Endodermal cell (in vitro differentiated cells): ENCODE results near the gene DNAJC5. TPM values are rescaled to one million over a fixed set of nuclear protein-coding genes. Genes with fewer than 3 reads are reported as not detected.

Experiments
- DNase-seq: peaks from one replicate; pipeline ENCODE4 v3.0.0-alpha.2; 2017
- H3K27ac ChIP-seq: 2 replicates; pipeline ENCODE4 v1.5.1; 2013; ENCODE audit warnings: mild to moderate bottlenecking, low read depth, low read length, moderate library complexity
- H3K27me3 ChIP-seq: 2 replicates; pipeline ENCODE4 v1.6.1; 2013; ENCODE audit warnings: mild to moderate bottlenecking, low read length, moderate library complexity; ENCODE audit not compliant: insufficient read depth, control insufficient read depth, poor library complexity, severe bottlenecking
- H3K36me3 ChIP-seq: 2 replicates; pipeline ENCODE4 v1.7.0; 2013; ENCODE audit warnings: mild to moderate bottlenecking, low read length, moderate library complexity; ENCODE audit not compliant: control insufficient read depth, insufficient read depth
- H3K4me1 ChIP-seq: one replicate; pipeline ENCODE4 v1.7.0; 2013; ENCODE audit warnings: low read length; ENCODE audit not compliant: control insufficient read depth, insufficient read depth
- H3K4me3 ChIP-seq: 2 replicates; pipeline ENCODE4 v1.5.1; 2013; ENCODE audit warnings: mild to moderate bottlenecking, low read length, moderate library complexity
- H3K9ac ChIP-seq: 2 replicates; pipeline ENCODE4 v1.6.1; 2013; ENCODE audit warnings: mild to moderate bottlenecking, low read length, moderate library complexity; ENCODE audit not compliant: poor library complexity, severe bottlenecking; ENCODE audit errors: extremely low read depth
- H3K9me3 ChIP-seq: 2 replicates; pipeline ENCODE4 v1.6.1; 2013; ENCODE audit warnings: mild to moderate bottlenecking, low read length, moderate library complexity; ENCODE audit not compliant: control insufficient read depth
- H3K27ac Mint-ChIP-seq: 2 replicates; pipeline ENCODE4 v1.8.0; 2020; ENCODE audit warnings: mixed read lengths
- H3K27me3 Mint-ChIP-seq: 2 replicates; pipeline ENCODE4 v1.8.0; 2021; ENCODE audit warnings: mild to moderate bottlenecking, mixed read lengths; ENCODE audit not compliant: insufficient read depth
- H3K36me3 Mint-ChIP-seq: 2 replicates; pipeline ENCODE4 v1.8.0; 2020; ENCODE audit warnings: low read depth, mixed read lengths
- H3K4me1 Mint-ChIP-seq: 2 replicates; pipeline ENCODE4 v1.8.0; 2020; ENCODE audit warnings: mixed read lengths
- H3K4me3 Mint-ChIP-seq: 2 replicates; pipeline ENCODE4 v1.8.0; 2020; ENCODE audit warnings: mild to moderate bottlenecking, moderate library complexity, mixed read lengths
- H3K9me3 Mint-ChIP-seq: 2 replicates; pipeline ENCODE4 v1.8.0; 2020; ENCODE audit warnings: mild to moderate bottlenecking, mixed read lengths
- WGBS, 2 experiments: methylation state at CpG; one replicate each; pipeline versions ENCODE4 v1.1.5 to v1.1.7; 2013; ENCODE audit warnings: missing lambda C conversion rate in 2 of 2, mixed read lengths in 1 of 2; ENCODE audit not compliant: insufficient coverage in 1 of 2, insufficient read length in 1 of 2; 5-methylcytosine and 5-hydroxymethylcytosine counted together
- total RNA-seq, 2 donors: library from RNA; stranded (reverse); fragmentation: NEBNext Ultra II Directional in 1 of 2; extraction: Animal tissue kit (Norgen Biotek cat#: 25700) in 1 of 2; gene quantifications; 2 replicates in 1 of 2; 3 replicates in 1 of 2; pipeline ENCODE4 v1.2.1, GENCODE V29; 2021
- TF ChIP-seq, protein P1 (sequence below): fragments of 200-600 bp; sonication (generic); conservative IDR thresholded peaks from 2 replicates; pipeline ENCODE4 v1.5.0; 2021; ENCODE audit warnings: antibody characterized with exemption, mild to moderate bottlenecking

The DNAJC5 gene
- total RNA-seq, 2 donors from 2014 or later, result 25.8 to 26.8 TPM

DNA sequence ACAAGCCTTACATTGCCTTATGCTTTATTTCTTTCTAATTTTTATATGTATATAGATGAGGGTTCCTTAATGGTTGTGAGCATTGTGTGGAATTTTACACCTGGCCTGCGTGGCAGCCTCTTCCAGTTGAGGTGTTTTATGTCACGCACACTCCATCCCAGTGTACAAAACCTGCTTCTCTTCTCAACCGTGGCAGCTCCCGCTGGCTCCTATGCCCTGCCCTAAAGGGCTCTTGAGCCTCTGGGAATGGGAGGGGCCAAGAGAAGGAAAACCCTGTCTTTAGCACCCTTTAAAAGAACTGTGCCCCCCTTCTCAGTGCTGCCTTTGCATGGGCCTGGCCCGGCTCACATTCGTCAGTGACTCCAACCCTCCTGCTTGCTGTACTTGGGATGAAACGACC, 4.3 kb upstream of the DNAJC5 start:
- no peak overlapping the region for H3K27ac Mint-ChIP-seq
- H3K4me3 ChIP-seq, result no peak overlapping the region
- no peak overlapping the region for H3K9ac ChIP-seq
- no peaks in the 10 kb centered on the region for H3K4me1 ChIP-seq
- H3K36me3 Mint-ChIP-seq, result peaks cover 26% of the 10 kb centered on the region
- H3K36me3 ChIP-seq, result peaks cover 40% of the 10 kb centered on the region
- no peaks in the 10 kb centered on the region for H3K9me3 ChIP-seq
- no peak overlapping the region for H3K27ac ChIP-seq
- DNase-seq, result no peak
- H3K27me3 ChIP-seq, result no peaks in the 10 kb centered on the region
- WGBS, 2 experiments, result 95 to 98% methylated on average over 4 to 7 of the region's 7 CpGs
- H3K4me3 Mint-ChIP-seq, result no peak overlapping the region
- TF ChIP-seq, protein P1, sequence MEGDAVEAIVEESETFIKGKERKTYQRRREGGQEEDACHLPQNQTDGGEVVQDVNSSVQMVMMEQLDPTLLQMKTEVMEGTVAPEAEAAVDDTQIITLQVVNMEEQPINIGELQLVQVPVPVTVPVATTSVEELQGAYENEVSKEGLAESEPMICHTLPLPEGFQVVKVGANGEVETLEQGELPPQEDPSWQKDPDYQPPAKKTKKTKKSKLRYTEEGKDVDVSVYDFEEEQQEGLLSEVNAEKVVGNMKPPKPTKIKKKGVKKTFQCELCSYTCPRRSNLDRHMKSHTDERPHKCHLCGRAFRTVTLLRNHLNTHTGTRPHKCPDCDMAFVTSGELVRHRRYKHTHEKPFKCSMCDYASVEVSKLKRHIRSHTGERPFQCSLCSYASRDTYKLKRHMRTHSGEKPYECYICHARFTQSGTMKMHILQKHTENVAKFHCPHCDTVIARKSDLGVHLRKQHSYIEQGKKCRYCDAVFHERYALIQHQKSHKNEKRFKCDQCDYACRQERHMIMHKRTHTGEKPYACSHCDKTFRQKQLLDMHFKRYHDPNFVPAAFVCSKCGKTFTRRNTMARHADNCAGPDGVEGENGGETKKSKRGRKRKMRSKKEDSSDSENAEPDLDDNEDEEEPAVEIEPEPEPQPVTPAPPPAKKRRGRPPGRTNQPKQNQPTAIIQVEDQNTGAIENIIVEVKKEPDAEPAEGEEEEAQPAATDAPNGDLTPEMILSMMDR, result no peak
- no peaks in the 10 kb centered on the region for H3K9me3 Mint-ChIP-seq
- no peaks in the 10 kb centered on the region for H3K27me3 Mint-ChIP-seq
- H3K4me1 Mint-ChIP-seq, result peaks cover 5% of the 10 kb centered on the region

DNA sequence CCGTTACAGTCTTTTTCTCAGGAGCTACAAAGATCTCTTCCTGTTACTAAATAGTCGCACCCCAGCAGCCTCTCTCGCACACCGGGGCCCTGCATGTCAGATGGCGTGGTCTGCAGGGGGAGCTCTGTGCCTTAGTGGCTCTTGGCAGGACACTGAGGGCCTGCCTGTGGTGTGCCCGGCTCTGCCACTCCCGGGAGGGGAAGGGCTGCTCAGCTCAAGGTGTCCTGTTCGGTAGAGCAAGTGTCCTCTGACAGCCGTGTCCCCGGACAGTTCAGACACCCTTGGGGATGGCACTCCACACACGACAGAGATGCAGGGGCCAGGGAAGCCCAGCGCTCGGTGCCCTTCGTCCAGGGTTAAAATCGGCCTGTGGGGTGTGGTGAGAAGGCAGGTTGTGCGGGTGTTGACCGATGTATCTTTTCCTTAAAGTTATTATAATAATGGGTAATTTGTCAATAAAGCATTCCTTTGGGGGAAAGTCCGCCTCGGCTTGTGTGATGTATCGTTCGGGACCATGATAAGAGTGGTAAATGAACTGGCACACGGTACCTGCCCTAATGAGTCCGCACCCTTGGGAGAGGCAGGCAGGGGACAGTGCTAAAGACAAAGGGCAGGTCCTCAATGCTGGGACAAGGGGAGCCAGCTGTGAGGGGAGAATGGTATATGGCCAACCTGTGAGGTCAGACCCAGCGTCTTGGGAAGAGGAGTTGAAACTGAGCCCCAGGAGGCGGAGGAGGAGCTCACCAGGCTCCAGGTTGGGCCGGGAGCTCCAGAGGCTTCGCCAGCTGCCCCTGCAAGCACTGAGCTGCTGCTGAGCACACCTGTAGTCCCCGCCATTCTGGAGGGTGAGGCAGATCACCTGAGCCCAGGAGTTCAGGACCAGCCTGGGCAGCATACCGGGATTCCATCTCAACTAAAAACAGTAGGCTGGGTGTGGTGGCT, 3.6 kb upstream of the DNAJC5 start:
- DNase-seq, result peak; percentile 58
- Mint-ChIP-seq H3K27me3 (no peaks in the 10 kb centered on the region), H3K27ac (no peak overlapping the region), H3K4me3 (no peak overlapping the region), H3K36me3 (peaks cover 26% of the 10 kb centered on the region), H3K9me3 (no peaks in the 10 kb centered on the region), H3K4me1 (peaks cover 12% of the 10 kb centered on the region)
- Histone ChIP-seq H3K9ac (no peak overlapping the region), H3K9me3 (no peaks in the 10 kb centered on the region), H3K36me3 (peaks cover 40% of the 10 kb centered on the region), H3K27ac (no peak overlapping the region), H3K27me3 (no peaks in the 10 kb centered on the region), H3K4me1 (no peaks in the 10 kb centered on the region), H3K4me3 (no peak overlapping the region)
- 95 to 96% methylated on average over 26 to 29 of the region's 29 CpGs for WGBS, 2 experiments
- TF ChIP-seq, protein P1, result peak; percentile 44

DNA sequence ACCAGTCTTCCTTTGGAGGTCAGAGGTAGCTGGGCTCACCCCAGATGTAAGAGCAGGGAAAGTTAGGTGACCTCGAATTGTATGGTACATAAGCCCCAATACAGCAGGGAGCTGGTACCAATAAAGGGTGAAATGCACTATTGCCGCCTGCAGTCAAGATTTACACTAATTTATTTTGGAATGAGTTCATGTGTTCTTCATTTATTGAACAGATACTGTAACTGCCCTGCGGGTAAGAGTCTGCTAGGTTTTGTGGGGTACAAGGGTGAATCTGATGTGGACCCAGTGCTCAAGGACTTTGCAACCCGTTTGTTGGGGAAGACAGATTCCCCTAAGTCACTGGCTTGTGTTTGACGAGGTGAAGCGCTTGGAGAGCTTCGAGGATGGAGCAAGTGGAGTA, 2.5 kb upstream of the DNAJC5 start:
- H3K4me3 ChIP-seq, result no peak overlapping the region
- H3K4me3 Mint-ChIP-seq, result no peak overlapping the region
- H3K27me3 ChIP-seq, result peaks cover 9% of the 10 kb centered on the region
- DNase-seq, result no peak
- peaks cover 35% of the 10 kb centered on the region for H3K36me3 ChIP-seq
- 90% methylated on average over 7 of the region's 7 CpGs for WGBS, 2 experiments
- no peak overlapping the region for H3K27ac ChIP-seq
- no peak overlapping the region for H3K9ac ChIP-seq
- H3K27me3 Mint-ChIP-seq, result peaks cover 7% of the 10 kb centered on the region
- no peaks in the 10 kb centered on the region for H3K9me3 ChIP-seq
- TF ChIP-seq, protein P1, result no peak
- peaks cover 4% of the 10 kb centered on the region for H3K4me1 ChIP-seq
- H3K4me1 Mint-ChIP-seq, result peaks cover 19% of the 10 kb centered on the region
- H3K9me3 Mint-ChIP-seq, result no peaks in the 10 kb centered on the region
- peaks cover 24% of the 10 kb centered on the region for H3K36me3 Mint-ChIP-seq
- H3K27ac Mint-ChIP-seq, result no peak overlapping the region
